SH-SY5Y (cell line): ENCODE results near the gene MT1X.

Experiments used
- GATA2 ChIP-seq: IDR thresholded peaks from 2 replicates; pipeline ENCODE4 v1.6.1; 2011; ENCODE audit warnings: mild to moderate bottlenecking, low read depth, low read length
- GATA3 ChIP-seq: IDR thresholded peaks from 2 replicates; pipeline ENCODE4 v1.6.1; 2011; ENCODE audit warnings: low read depth, mild to moderate bottlenecking, low read length, moderate library complexity

Gene MT1X

GRCh38 chr16:56709443-56710040 lies 27.3 kb downstream of the MT1X start:
- TF ChIP-seq GATA3, result no peak
- no peak for TF ChIP-seq GATA2

GRCh38 chr16:56710181-56710737 lies 28.0 kb downstream of the MT1X start:
- TF ChIP-seq GATA3 (no peak), GATA2 (no peak)

GRCh38 chr16:56711862-56712261 lies 29.6 kb downstream of the MT1X start:
- TF ChIP-seq GATA2 (no peak), GATA3 (no peak)

DNA sequence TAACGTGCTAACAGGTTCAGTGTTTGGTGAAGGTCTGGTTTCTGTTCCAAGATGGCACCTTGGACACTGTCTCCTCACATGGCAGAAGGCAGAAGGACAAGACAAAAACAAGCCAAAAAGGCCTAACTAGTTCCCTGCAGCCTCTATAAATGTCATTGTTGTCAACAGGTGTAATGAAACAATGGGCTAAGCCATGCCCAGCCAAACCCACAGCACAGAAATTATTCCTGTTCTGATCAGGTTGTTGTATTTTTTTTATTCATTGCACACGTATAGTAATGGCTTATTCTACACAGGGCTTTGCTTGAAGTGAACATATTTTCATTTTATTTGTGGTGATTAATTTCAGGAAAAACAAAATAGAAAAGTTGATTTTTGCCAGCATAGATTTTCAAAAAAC lies 31.5 kb downstream of the MT1X start:
- TF ChIP-seq GATA2 (no peak), GATA3 (no peak)

DNA sequence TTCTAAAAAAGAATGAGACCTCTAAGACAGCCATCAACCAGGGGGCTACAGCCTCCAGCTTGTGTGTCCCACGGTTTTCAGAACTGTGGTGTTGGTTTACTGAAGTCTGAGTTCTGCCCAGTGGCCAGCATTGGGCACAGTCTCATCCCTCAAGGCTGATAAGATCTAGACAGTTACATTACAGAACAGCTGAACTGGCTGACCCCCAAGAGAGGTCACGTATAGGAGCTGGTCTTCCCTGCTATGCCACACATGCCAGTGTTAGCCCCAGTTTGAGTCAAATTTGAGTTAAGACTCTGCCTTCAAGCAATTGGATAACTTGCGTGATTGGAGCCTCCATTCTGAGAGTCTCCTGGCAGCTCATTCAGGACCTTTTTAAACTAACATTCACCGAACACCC lies 32.9 kb downstream of the MT1X start:
- peak; percentile 76 for TF ChIP-seq GATA2
- TF ChIP-seq GATA3, result peak; percentile 41; the same call in 1 of the 2 replicates

DNA sequence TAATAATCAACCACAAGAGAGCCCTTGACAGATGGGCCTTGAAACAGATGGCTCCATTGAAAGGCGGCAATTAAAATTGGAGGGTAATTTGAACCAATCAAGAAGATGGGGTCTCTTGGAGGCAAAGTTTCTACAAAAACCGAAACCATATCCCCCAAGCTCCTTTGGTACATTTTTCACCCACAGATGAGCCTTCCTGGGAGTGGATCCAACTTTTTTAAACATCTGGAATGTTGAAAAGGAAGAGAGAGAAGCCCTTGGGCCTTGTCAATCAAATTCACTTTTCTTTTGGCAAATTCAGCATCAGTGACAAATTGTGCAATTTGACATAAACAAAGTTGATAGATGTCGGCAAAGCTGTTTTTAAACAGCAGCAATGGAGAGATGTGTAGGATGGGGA lies 34.5 kb downstream of the MT1X start:
- TF ChIP-seq GATA3 (no peak), GATA2 (no peak)

GRCh38 chr16:56722200-56722842 lies 40.1 kb downstream of the MT1X start:
- TF ChIP-seq GATA3 (no peak), GATA2 (no peak)

- TF ChIP-seq GATA2 (no peak), GATA3 (no peak)
Measured at GRCh38 chr16:56724191-56724590, 41.9 kb downstream of the MT1X start.

GRCh38 chr16:56726283-56726682 lies 44.0 kb downstream of the MT1X start:
- TF ChIP-seq GATA2 (no peak), GATA3 (no peak)

- TF ChIP-seq GATA2, result no peak
- TF ChIP-seq GATA3, result no peak
Measured at GRCh38 chr16:56726926-56727325, 44.7 kb downstream of the MT1X start.

DNA sequence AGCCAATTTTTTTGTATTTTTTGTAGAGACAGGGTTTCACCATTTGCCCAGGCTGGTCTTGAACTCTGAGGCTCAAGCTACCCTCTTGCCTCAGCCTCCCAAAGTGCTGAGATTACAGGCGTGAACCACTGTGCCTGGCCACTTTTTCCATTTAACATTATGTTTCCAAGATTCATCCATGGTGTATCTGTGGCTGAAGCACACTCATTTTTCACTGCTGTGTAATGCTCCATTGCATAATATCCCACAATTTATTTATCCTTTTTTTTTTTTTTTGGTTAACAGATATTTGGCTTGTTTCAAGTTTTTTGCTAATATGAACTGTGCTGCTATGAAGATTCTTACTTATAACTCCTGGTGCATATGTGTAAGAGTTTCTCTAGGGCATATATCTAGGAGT lies 45.8 kb downstream of the MT1X start:
- TF ChIP-seq GATA2 (no peak), GATA3 (no peak)

DNA sequence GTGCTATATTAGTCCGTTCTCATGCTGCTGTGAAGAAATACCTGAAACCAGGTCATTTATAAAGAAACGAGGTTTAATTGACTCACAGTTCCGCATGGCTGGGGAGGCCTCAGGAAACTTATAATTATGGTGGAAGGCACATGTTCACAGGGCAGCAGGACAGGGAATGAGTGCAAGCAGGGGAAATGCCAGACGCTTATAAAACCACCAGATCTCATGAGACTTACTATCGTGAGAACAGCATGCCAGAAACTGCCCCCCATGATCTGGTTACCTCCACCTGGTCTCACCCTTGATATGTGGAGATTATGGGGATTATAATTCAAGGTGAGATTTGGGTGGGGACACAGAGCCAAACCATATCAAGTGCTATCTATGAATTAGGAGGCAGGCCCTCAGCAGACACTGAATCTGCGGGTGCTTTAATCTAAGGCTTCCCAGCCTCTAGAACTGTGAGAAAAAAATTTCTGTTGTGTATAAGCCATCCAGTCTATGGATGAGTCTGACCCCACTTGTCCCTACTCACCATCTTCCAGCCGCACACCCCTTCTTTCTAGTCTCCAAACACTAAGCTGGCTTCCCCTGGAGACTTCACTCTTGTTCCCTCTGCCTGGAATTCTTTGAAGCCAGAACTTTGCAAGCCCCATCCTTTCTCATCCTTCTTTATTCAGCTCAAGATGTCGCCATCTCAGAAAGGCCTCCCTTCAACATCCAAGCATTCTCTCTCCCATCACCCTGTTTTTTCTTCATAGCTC lies 46.9 kb downstream of the MT1X start:
- TF ChIP-seq GATA2 (no peak), GATA3 (no peak)

- TF ChIP-seq GATA2 (no peak), GATA3 (no peak)
Measured at GRCh38 chr16:56729735-56730662, 47.7 kb downstream of the MT1X start, which contains the start of gene NUP93. Gene NUP93 (plus strand): TSS chr16:56730129. CDS start chr16:56748248, 18,119 bp downstream.
